Activated naive CD4-positive, alpha-beta T cell treated with anti-CD3 and anti-CD28 coated beads, Interleukin-2, amount 10 ng/mL, durations not matched to agents 7 days and 5 days (primary cell): ENCODE results near the gene ANKLE1.
"Not testable (repeated sequence)": the region's sequence is repeated elsewhere in the genome, so short reads cannot be mapped to it uniquely, and the experiment has no call there.

ENCODE experiments used
- CTCF ChIA-PET: fragments of 350-600 bp; sonication (Branson Sonifier 250); formaldehyde crosslinking; loops from one replicate; lab custom pipeline; 2021; ENCODE audit warnings: antibody characterized with exemption; lab: Charles Lee
- DNase-seq: peaks from one replicate; pipeline ENCODE4 v3.0.0-alpha.2; 2020
- H3K27ac Mint-ChIP-seq: one replicate; pipeline ENCODE4 v1.8.0; 2021; ENCODE audit warnings: mild to moderate bottlenecking, moderate library complexity, mixed read lengths
- H3K27me3 Mint-ChIP-seq: one replicate; pipeline ENCODE4 v1.8.0; 2021; ENCODE audit warnings: mild to moderate bottlenecking, mixed read lengths
- H3K36me3 Mint-ChIP-seq: one replicate; pipeline ENCODE4 v1.8.0; 2021; ENCODE audit warnings: mixed read lengths
- H3K4me1 Mint-ChIP-seq: one replicate; pipeline ENCODE4 v1.8.0; 2021; ENCODE audit warnings: mixed read lengths
- H3K4me3 Mint-ChIP-seq: one replicate; pipeline ENCODE4 v1.8.0; 2021; ENCODE audit warnings: mild to moderate bottlenecking, moderate library complexity, mixed read lengths
- H3K9me3 Mint-ChIP-seq: one replicate; pipeline ENCODE4 v1.8.0; 2021; ENCODE audit warnings: mixed read lengths

The ANKLE1 gene

DNA sequence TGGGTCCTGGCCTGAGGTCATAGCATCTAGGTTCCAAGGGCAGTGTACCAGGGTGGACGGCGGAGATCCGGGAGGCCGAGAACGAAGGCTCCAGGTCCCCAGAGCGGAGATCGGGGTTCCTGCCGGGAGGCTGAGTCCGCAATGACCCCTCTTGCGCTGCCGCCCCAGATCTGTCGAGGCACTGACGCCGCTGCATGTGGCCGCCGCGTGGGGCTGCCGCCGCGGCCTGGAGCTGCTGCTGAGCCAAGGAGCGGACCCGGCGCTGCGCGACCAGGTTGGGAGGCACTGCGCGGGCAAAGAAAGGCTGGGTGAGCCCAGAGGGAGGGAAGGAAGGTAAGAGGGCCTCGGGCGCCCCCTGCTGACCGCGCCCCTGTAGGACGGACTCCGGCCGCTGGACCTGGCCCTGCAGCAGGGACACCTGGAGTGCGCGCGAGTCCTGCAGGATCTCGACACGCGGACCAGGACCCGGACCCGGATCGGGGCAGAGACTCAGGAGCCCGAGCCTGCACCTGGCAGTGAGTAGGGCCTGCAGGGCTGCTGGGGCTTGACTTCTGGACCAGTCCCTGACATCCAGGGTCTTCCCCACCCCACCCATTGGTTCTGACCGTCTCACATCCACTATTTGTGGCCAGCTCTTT, 906 bp downstream of the ANKLE1 start:
- Mint-ChIP-seq H3K27me3 (no peaks in the 10 kb centered on the region), H3K4me1 (peaks cover 7% of the 10 kb centered on the region), H3K36me3 (peaks cover 4% of the 10 kb centered on the region), H3K4me3 (peak overlapping the region; percentile 83), H3K27ac (peak overlapping the region; percentile 58), H3K9me3 (no peaks in the 10 kb centered on the region)
- peak; percentile 89 for DNase-seq
- CTCF ChIA-PET, result interaction anchor here (0.6 to 3.5 kb wide), 14 partner anchors 10 to 510 kb away, joined by 3 to 15 read pairs (median 7); partner anchors contain the start of genes BABAM1, DDA1 and USHBP1

DNA sequence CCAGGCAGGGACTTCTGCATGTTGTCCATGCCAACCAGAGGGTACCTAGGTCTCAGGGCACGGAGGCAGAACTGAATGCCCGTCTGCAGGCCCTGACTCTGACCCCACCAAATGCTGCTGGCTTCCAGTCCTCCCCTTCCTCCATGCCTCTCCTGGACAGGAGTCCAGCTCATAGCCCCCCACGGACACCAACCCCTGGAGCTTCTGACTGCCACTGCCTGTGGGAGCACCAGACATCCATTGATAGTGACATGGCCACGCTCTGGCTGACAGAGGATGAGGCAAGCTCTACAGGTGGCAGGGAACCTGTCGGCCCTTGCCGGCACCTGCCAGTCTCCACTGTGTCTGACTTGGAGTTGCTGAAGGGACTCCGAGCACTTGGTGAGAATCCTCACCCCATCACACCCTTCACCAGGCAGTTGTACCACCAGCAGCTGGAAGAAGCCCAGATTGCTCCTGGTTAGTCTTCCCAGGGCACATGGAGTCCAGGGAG, 1.8 kb downstream of the ANKLE1 start:
- no peak for DNase-seq
- CTCF ChIA-PET, result interaction anchor here (0.5 to 3.5 kb wide), 13 partner anchors 8 to 512 kb away, joined by 3 to 15 read pairs (median 4); partner anchors contain the start of genes DDA1 and USHBP1
- H3K36me3 Mint-ChIP-seq, result peaks cover 4% of the 10 kb centered on the region
- no peaks in the 10 kb centered on the region for H3K27me3 Mint-ChIP-seq
- no peak overlapping the region for H3K27ac Mint-ChIP-seq
- H3K9me3 Mint-ChIP-seq, result no peaks in the 10 kb centered on the region
- H3K4me3 Mint-ChIP-seq, result no peak overlapping the region
- peaks cover 7% of the 10 kb centered on the region for H3K4me1 Mint-ChIP-seq

DNA sequence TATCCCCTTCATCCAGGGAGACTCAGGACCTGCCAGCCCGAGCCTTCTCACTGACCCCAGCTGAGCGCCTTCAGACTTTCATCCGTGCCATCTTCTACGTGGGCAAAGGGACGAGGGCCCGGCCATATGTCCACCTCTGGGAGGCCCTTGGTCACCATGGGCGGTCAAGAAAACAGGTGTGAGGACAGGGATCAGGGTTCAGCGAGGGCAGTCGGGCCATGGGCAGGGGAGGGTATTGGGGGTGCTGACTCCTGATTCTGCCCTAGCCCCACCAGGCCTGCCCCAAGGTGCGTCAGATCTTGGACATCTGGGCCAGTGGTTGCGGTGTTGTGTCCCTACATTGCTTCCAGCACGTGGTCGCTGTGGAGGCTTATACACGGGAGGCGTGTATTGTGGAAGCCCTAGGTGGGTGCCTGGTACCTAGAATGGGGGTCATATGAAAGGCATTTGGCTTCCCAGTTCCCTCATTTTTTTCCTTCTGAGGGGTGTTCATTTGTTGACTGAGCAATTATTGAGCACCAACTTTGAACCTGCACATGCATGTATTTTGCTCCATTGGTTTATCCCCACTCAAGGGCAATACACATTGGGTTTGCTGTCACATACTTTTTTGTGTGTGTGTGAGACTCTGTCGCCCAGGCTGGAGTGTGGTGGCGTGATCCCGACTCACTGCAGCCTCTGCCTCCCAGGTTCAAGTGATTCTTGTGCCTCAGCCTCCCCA, 3.9 kb downstream of the ANKLE1 start:
- Mint-ChIP-seq H3K27me3 (peaks cover 13% of the 10 kb centered on the region), H3K9me3 (no peaks in the 10 kb centered on the region), H3K4me3 (no peak overlapping the region), H3K4me1 (peaks cover 9% of the 10 kb centered on the region), H3K36me3 (peaks cover 4% of the 10 kb centered on the region), H3K27ac (no peak overlapping the region)
- CTCF ChIA-PET, result no interaction called here
- no peak for DNase-seq

DNA sequence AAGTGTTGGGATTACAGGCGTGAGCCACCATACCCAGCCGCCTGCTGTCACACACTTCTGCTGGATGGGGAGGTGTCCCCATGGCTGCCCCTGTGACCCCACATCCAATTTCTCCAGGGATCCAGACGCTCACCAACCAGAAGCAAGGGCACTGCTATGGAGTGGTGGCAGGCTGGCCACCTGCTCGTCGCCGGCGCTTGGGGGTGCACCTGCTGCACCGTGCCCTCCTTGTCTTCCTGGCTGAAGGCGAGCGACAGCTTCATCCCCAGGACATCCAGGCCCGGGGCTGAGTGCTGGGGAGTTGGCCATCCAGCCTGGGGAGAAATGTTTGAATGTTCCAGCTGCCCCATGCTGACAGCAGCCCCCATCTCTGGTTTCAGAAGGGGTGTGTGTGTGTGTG, 4.6 kb downstream of the ANKLE1 start:
- Mint-ChIP-seq H3K9me3 (no peaks in the 10 kb centered on the region), H3K4me3 (no peak overlapping the region), H3K36me3 (peaks cover 4% of the 10 kb centered on the region), H3K4me1 (peaks cover 9% of the 10 kb centered on the region), H3K27me3 (peaks cover 13% of the 10 kb centered on the region), H3K27ac (no peak overlapping the region)
- CTCF ChIA-PET, result no interaction called here
- no peak for DNase-seq

DNA sequence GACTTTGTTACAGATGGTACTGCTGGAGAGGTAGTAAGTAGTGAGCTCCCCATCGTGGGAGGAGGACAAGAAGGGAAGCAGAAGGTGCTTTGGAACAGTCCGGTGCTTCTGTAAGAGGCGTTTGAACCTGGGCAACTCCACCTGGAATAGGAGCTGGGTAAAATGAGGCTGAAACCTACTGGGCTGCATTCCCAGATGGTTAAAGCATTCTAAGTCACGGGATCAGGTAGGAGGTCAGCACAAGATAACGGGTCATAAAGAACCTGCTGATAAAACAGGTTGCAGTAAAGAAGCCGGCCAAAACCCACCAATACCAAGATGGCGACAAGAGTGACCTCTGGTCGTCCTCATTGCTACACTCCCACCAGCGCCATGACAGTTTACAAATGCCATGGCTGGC, 5.1 kb downstream of the ANKLE1 start:
- H3K4me3 Mint-ChIP-seq, result no peak overlapping the region
- CTCF ChIA-PET, result interaction anchor here (1.5 kb wide), 1 partner anchor 100 kb away, joined by 4 read pairs; no protein-coding TSS in a partner anchor
- peaks cover 4% of the 10 kb centered on the region for H3K36me3 Mint-ChIP-seq
- H3K27ac Mint-ChIP-seq, result no peak overlapping the region
- H3K4me1 Mint-ChIP-seq, result peaks cover 8% of the 10 kb centered on the region
- DNase-seq, result no peak
- H3K9me3 Mint-ChIP-seq, result no peaks in the 10 kb centered on the region
- peaks cover 13% of the 10 kb centered on the region for H3K27me3 Mint-ChIP-seq

DNA sequence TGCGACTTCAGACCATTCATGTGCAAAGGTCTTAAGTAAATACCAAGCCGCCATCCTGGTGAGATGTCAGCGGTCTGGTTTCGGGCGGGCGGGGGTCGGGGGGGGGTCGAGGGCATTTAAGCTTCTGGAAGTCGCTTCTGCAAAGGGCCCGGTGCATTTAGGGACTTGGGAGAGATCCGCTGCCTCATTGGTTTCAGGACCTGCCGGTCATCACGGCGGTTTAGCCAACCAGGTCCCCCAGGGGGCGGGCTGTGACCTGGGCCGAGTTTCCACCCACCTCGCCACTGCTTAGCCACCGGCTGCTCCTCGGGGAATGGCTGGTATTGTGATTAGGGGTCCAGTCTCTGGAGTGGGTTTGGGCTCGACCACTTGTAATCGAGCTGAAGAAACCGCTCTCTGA, 7.8 kb downstream of the ANKLE1 start:
- CTCF ChIA-PET, result no interaction called here
- H3K27me3 Mint-ChIP-seq, result peaks cover 17% of the 10 kb centered on the region
- H3K4me3 Mint-ChIP-seq, result no peak overlapping the region
- DNase-seq, result peak; percentile 65
- no peaks in the 10 kb centered on the region for H3K9me3 Mint-ChIP-seq
- H3K27ac Mint-ChIP-seq, result no peak overlapping the region
- peaks cover 12% of the 10 kb centered on the region for H3K4me1 Mint-ChIP-seq
- peaks cover 4% of the 10 kb centered on the region for H3K36me3 Mint-ChIP-seq

DNA sequence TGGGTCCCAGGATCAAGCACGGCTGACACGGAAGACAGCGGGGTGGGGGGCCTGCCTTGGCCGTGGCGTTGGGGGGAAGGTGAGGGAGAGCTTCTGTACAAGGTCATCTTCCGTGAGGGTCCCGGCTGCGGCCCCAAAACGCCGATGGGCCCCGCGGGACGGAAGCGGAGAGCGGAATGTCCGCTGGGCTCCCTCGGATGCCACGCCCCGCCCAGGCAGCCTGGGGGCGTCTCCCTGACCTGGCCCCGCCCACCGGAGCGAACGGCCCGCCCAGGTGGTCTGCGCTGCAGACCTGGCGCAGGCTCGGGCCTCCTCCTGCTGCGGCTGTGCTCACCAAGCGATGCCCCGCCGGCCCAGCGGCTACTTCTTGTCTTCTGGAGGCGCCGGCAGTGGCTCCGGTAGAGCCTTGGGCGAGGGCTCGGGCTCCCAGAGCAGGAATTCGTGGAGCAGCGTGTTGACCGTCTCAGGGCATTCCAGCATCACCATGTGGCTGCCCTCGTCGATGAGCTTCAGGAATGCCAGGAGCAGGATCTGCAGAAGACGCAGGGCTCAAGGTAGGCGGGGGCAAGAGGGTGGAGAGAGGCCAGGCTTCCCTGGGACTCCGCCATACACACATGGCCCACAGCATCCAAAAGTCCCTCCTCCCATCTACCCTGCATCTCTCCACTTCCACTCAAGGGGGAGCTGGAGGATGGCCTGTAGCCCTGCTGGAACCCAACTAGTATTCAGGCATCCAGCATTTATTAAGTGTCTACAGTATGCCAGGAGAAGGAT, 10.8 kb downstream of the ANKLE1 start:
- peak overlapping the region; percentile 87 for H3K4me3 Mint-ChIP-seq
- peaks cover 17% of the 10 kb centered on the region for H3K27me3 Mint-ChIP-seq
- H3K9me3 Mint-ChIP-seq, result no peaks in the 10 kb centered on the region
- CTCF ChIA-PET, result interaction anchor here (0.6 to 4.3 kb wide), 15 partner anchors 9 to 257 kb away, joined by 3 to 52 read pairs (median 3); partner anchors contain the start of genes ABHD8, ANKLE1, BABAM1 and DDA1
- peak; percentile 85 for DNase-seq
- H3K27ac Mint-ChIP-seq, result peak overlapping the region; percentile 87
- H3K4me1 Mint-ChIP-seq, result peaks cover 12% of the 10 kb centered on the region
- H3K36me3 Mint-ChIP-seq, result peaks cover 6% of the 10 kb centered on the region

DNA sequence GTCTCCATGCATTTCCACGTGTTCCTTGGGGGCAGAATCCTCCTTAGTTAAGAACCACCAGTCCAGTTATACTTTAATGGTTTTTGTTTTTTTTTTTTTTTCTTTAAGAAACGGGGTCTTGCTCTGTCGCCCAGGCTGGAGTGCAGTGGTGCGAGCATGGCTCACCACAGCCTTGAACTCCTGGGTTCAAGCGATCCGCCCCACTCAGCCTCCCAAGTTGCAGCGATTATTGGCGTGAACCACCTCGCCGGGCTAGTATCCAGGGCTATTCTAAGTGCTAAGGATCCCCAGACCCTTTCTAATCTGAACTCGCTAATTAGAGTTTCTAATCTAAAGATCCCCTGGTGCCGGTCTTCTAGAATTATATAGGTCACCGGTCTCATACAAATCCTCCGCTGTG, 11.9 kb downstream of the ANKLE1 start:
- CTCF ChIA-PET, result interaction anchor here (0.8 to 4.3 kb wide), 9 partner anchors 8 to 221 kb away, joined by 3 to 52 read pairs (median 4); partner anchors contain the start of genes BABAM1, DDA1 and MRPL34
- no peak overlapping the region for H3K27ac Mint-ChIP-seq
- peaks cover 4% of the 10 kb centered on the region for H3K9me3 Mint-ChIP-seq
- H3K36me3 Mint-ChIP-seq, result peaks cover 10% of the 10 kb centered on the region
- DNase-seq, result no peak
- peaks cover 17% of the 10 kb centered on the region for H3K27me3 Mint-ChIP-seq
- H3K4me3 Mint-ChIP-seq, result no peak overlapping the region
- H3K4me1 Mint-ChIP-seq, result peaks cover 12% of the 10 kb centered on the region

DNA sequence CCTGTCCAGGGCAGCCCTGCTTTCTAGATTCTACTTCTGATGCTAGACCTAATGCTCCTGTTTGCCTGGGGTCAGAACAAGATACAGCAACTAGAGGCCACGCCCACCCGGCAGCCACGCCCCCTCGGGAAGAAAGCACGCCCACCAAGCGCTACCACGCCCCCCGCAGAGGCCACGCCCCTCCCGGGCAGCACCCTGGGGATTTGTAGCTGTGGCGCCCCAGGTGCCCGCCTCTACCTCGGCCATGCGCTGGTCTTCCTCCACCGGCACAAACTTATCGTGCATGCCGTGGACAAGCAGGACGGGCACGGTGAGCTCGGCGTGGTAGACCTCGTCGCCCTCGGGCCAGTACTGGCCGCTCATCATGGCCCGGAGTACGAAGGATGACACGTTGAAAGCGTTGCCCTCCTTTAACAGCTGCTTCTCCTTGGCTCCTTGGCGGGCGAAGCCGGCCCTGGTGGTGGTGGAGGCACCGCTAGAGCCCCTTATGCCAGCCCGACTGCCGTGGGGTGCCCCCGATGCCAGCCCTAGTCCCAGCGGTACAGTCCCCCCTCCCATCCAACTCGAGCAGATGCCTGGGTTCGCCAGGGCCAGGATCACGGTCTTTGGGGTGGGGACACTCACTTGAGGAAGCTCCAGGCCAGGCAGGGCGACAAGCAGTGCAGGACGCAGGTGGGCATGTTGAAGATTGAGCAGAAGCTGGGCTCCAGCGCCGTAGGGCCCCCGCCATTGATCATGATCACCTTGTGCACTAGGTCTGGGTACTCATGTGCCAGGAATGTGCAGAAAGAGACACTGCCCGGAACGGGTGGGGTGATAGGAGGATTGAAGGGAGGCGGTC, 12.6 kb downstream of the ANKLE1 start:
- DNase-seq, result peak; percentile 60
- Mint-ChIP-seq H3K4me3 (no peak overlapping the region), H3K9me3 (peaks cover 4% of the 10 kb centered on the region), H3K27ac (no peak overlapping the region), H3K4me1 (peaks cover 12% of the 10 kb centered on the region), H3K36me3 (peaks cover 10% of the 10 kb centered on the region), H3K27me3 (peaks cover 14% of the 10 kb centered on the region)
- CTCF ChIA-PET, result interaction anchor here (1.0 to 4.3 kb wide), 3 partner anchors 11 to 94 kb away, joined by 3 to 52 read pairs (median 13); partner anchors contain the start of gene MRPL34

DNA sequence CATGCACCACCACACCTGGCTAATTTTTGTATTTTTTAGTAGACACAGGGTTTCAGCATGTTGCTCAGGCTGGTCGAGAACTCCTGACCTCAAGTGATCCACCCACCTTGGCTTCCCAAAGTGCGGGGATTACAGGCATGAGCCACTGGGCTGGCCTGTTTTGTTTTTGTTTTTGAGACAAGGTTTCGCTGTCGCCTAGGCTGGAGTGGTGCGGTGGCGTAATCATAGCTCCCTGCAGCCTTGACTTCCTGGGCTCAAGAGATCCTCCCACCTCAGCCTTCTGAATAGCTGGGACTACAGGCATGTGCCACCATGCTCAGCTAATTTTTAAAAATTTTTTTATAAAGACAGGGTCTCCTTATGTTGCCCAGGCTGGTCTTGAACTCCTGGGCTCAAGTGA, 13.8 kb downstream of the ANKLE1 start:
- H3K4me3 Mint-ChIP-seq, H3K4me1 Mint-ChIP-seq, H3K9me3 Mint-ChIP-seq, DNase-seq, H3K27me3 Mint-ChIP-seq, H3K27ac Mint-ChIP-seq: not testable (repeated sequence)
- H3K36me3 Mint-ChIP-seq, result peaks cover 10% of the 10 kb centered on the region
- CTCF ChIA-PET, result interaction anchor here (1.5 to 4.3 kb wide), 2 partner anchors 35 to 93 kb away, joined by 4 to 52 read pairs; no protein-coding TSS in a partner anchor

DNA sequence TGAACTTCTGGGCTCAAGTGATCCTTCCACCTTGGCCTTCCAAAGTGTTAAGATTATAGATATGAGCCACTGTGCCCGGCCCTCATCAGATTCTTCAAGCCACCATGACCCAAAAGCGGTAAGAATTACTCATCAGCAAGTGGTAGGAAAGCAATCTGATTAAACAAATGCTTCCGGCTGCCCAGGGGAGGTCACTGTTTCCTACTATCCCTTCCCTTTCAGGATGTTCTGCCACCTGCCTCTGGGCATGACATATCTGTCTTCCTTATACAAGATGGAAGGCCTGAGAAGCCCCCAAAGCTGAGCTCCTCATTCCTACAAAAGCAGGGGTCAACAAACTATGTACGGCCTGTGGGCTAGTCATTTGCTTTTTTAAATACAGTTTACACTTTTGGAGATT, 14.6 kb downstream of the ANKLE1 start:
- Mint-ChIP-seq H3K4me3 (no peak overlapping the region), H3K27ac (no peak overlapping the region), H3K36me3 (peaks cover 10% of the 10 kb centered on the region), H3K4me1 (peaks cover 10% of the 10 kb centered on the region), H3K27me3 (peaks cover 4% of the 10 kb centered on the region), H3K9me3 (peaks cover 4% of the 10 kb centered on the region)
- CTCF ChIA-PET, result interaction anchor here (1.5 to 4.3 kb wide), 2 partner anchors 36 to 92 kb away, joined by 4 to 52 read pairs; no protein-coding TSS in a partner anchor
- no peak for DNase-seq

DNA sequence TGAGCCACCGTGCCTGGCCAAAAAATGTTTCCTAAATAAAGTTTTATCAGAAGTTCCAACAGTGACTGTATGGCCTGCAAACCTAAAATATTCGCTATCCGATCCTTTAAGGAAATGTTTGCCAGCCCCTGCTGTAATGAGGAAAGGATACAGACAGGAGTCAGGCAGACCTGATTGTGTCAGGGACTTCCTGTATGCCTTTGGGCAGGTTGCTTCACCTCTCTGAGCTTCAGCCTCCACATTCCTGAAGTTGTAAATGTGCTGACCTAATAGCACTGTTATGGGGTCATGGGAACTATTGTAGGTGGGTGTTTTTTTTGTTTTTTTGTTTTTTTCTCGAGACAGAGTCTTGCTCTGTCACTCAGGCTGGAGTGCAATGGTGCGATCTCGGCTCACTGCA, 15.3 kb downstream of the ANKLE1 start:
- peaks cover 4% of the 10 kb centered on the region for H3K9me3 Mint-ChIP-seq
- peaks cover 4% of the 10 kb centered on the region for H3K27me3 Mint-ChIP-seq
- DNase-seq, result no peak
- no peak overlapping the region for H3K27ac Mint-ChIP-seq
- H3K4me3 Mint-ChIP-seq, result no peak overlapping the region
- CTCF ChIA-PET, result interaction anchor here (1.0 kb wide), 2 partner anchors 89 to 92 kb away, joined by 3 read pairs; no protein-coding TSS in a partner anchor
- peaks cover 10% of the 10 kb centered on the region for H3K36me3 Mint-ChIP-seq
- H3K4me1 Mint-ChIP-seq, result peaks cover 10% of the 10 kb centered on the region
